HCT116 (cell line): ENCODE results near the gene RNU5B-1. TPM values are rescaled to one million over a fixed set of nuclear protein-coding genes. Genes with fewer than 3 reads are reported as not detected.

Experiments
- ATAC-seq: fragments of 200-7000 bp; cut with Tn5 transposase; 2 replicates; pipeline ENCODE4 v1.9.1; 2020; ENCODE audit warnings: mild to moderate bottlenecking, moderate library complexity
- BruUV-seq: library from RNA; stranded (reverse); fragments of 400-500 nt; replicated peaks from 2 replicates; lab custom pipeline; 2021; lab: Mats Ljungman, UMichigan
- CTCF ChIA-PET: fragments of 300-600 bp; sonication (Branson Sonifier 250); formaldehyde crosslinking; loops from one replicate; lab custom pipeline; 2021; ENCODE audit warnings: antibody characterized with exemption; lab: Charles Lee
- POLR2A ChIA-PET: fragments of 300-600, 350-600 bp; sonication (Branson Sonifier 250); formaldehyde crosslinking; loops from one replicate; lab custom pipeline; 2021; ENCODE audit warnings: antibody characterized with exemption; lab: Charles Lee
- RAD21 ChIA-PET, 2 experiments: fragments of 300-600 bp; sonication (Branson Sonifier 250); formaldehyde crosslinking; loops; one replicate each; lab custom pipeline; 2023; ENCODE audit warnings: low total read pairs in 2 of 2; ENCODE audit not compliant: uncharacterized antibody in 2 of 2, unreplicated experiment in 2 of 2, low non-redundant PET in 1 of 2; lab: Charles Lee
- DNase-seq: peaks from one replicate; pipeline ENCODE4 v3.0.0-alpha.2; 2010; ENCODE audit warnings: low read depth, low spot score
- H2AFZ ChIP-seq: fragments of 200-600 bp; shearing (Covaris generic), sonication (generic); 2 replicates; pipeline ENCODE4 v1.6.1; 2017; ENCODE audit warnings: low read depth, mixed run types, mixed read lengths, antibody characterized with exemption, low read length; ENCODE audit not compliant: poor library complexity, severe bottlenecking
- H3K27ac ChIP-seq: 2 replicates; pipeline ENCODE4 v1.5.1; 2012; ENCODE audit warnings: low read depth, low read length
- H3K27me3 ChIP-seq: fragments of 200-600 bp; sonication (generic); 2 replicates; pipeline ENCODE4 v1.6.1; 2016; ENCODE audit warnings: mixed run types, low read length, mixed read lengths; ENCODE audit not compliant: insufficient read depth
- H3K36me3 ChIP-seq, 2 experiments: fragments of 200-500 bp in 1 of 2; fragments of 200-600 bp in 1 of 2; sonication (Bioruptor generic) in 1 of 2; sonication (generic) in 1 of 2; 2 replicates each; pipeline versions ENCODE4 v1.5.1 to v1.6.1; 2014 to 2016; ENCODE audit warnings: low read length in 2 of 2, inconsistent platforms in 1 of 2, mixed read lengths in 1 of 2, mixed run types in 1 of 2; ENCODE audit not compliant: insufficient read depth in 2 of 2, control insufficient read depth in 1 of 2
- H3K4me1 ChIP-seq, 2 experiments: fragments of 200-600 bp in 1 of 2; sonication (generic) in 1 of 2; 2 replicates each; pipeline versions ENCODE4 v1.5.1 to v1.6.1; 2012 to 2017; ENCODE audit warnings: low read length in 2 of 2, inconsistent platforms in 1 of 2, mild to moderate bottlenecking in 1 of 2, mixed read lengths in 1 of 2, mixed run types in 1 of 2, moderate library complexity in 1 of 2; ENCODE audit not compliant: insufficient read depth in 2 of 2, control insufficient read depth in 1 of 2
- H3K4me2 ChIP-seq: fragments of 200-600 bp; sonication (generic); 2 replicates; pipeline ENCODE4 v1.6.1; 2017; ENCODE audit warnings: mixed run types, low read length, mixed read lengths
- H3K4me3 ChIP-seq, 2 experiments: fragments of 200-600 bp in 1 of 2; sonication (generic) in 1 of 2; replicated peaks in 1 of 2; 2 replicates each; pipeline ENCODE4 v1.5.1; 2011 to 2016; ENCODE audit warnings: low read length in 2 of 2, control low read depth in 1 of 2, low read depth in 1 of 2, mild to moderate bottlenecking in 1 of 2, mixed read lengths in 1 of 2, mixed run types in 1 of 2
- H3K79me2 ChIP-seq: fragments of 200-600 bp; sonication (generic); 2 replicates; pipeline ENCODE4 v1.6.1; 2017; ENCODE audit warnings: mild to moderate bottlenecking, mixed run types, low read length, moderate library complexity, mixed read lengths; ENCODE audit not compliant: insufficient read depth
- H3K9ac ChIP-seq: fragments of 200-600 bp; sonication (generic); 2 replicates; pipeline ENCODE4 v1.6.1; 2016; ENCODE audit warnings: low read length, mixed read lengths
- H3K9me2 ChIP-seq: fragments of 200-600 bp; sonication (generic), shearing (Covaris generic); 2 replicates; pipeline ENCODE4 v1.6.1; 2017; ENCODE audit warnings: mixed run types, mild to moderate bottlenecking, moderate library complexity; ENCODE audit not compliant: insufficient read depth
- H3K9me3 ChIP-seq, 2 experiments: fragments of 200-500 bp in 1 of 2; fragments of 200-600 bp in 1 of 2; sonication (Bioruptor generic) in 1 of 2; sonication (generic) in 1 of 2; 2 replicates each; pipeline ENCODE4 v1.6.1; 2014 to 2017; ENCODE audit warnings: low read length in 2 of 2, mixed read lengths in 2 of 2, inconsistent platforms in 1 of 2, low read depth in 1 of 2, mild to moderate bottlenecking in 1 of 2, mixed run types in 1 of 2, moderate library complexity in 1 of 2; ENCODE audit not compliant: control insufficient read depth in 1 of 2, insufficient read depth in 1 of 2
- H4K20me1 ChIP-seq: fragments of 200-600 bp; sonication (generic), shearing (Covaris generic); 2 replicates; pipeline ENCODE4 v1.6.1; 2017; ENCODE audit warnings: mixed run types, mild to moderate bottlenecking, moderate library complexity; ENCODE audit not compliant: insufficient read depth
- CBX3 ChIP-seq: IDR thresholded peaks from 2 replicates; pipeline ENCODE4 v1.6.1; 2012; ENCODE audit warnings: low read depth
- CEBPB ChIP-seq: IDR thresholded peaks from 2 replicates; pipeline ENCODE4 v1.6.1; 2012; ENCODE audit warnings: low read depth
- EGR1 ChIP-seq: IDR thresholded peaks from 2 replicates; pipeline ENCODE4 v1.6.1; 2012; ENCODE audit warnings: low read depth
- EZH2 ChIP-seq: fragments of 200-600 bp; sonication (generic); IDR thresholded peaks from 2 replicates; pipeline ENCODE4 v1.6.1; 2017; ENCODE audit warnings: antibody characterized with exemption, mixed run types
- EZH2phosphoT487 ChIP-seq: fragments of 200-600 bp; IDR thresholded peaks from 2 replicates; pipeline ENCODE4 v1.6.1; 2018; ENCODE audit warnings: antibody characterized with exemption, borderline replicate concordance
- FOSL1 ChIP-seq: IDR thresholded peaks from 2 replicates; pipeline ENCODE4 v1.6.1; 2012; ENCODE audit warnings: low read depth
- JUND ChIP-seq: IDR thresholded peaks from 2 replicates; pipeline ENCODE4 v1.6.1; 2012
- POLR2A ChIP-seq: IDR thresholded peaks from 2 replicates; pipeline ENCODE4 v1.7.0; 2011; ENCODE audit warnings: borderline replicate concordance; ENCODE audit not compliant: insufficient read depth, insufficient read length; ENCODE audit errors: extremely low read depth
- POLR2AphosphoS5 ChIP-seq: IDR thresholded peaks from 2 replicates; pipeline ENCODE4 v1.6.1; 2011; ENCODE audit warnings: mild to moderate bottlenecking, low read depth, low read length, moderate library complexity
- SRF ChIP-seq: IDR thresholded peaks from 2 replicates; pipeline ENCODE4 v1.6.1; 2012; ENCODE audit warnings: low read depth
- TCF7L2 ChIP-seq: IDR thresholded peaks from 2 replicates; pipeline ENCODE4 v1.7.0; 2011; ENCODE audit warnings: borderline replicate concordance, inconsistent platforms; ENCODE audit not compliant: insufficient read depth, insufficient read length; ENCODE audit errors: extremely low read depth
- YY1 ChIP-seq: IDR thresholded peaks from 2 replicates; pipeline ENCODE4 v1.6.1; 2011; ENCODE audit warnings: low read length, low read depth, moderate library complexity, mild to moderate bottlenecking; ENCODE audit not compliant: insufficient replicate concordance; ENCODE audit errors: extremely low read depth
- ZFX ChIP-seq: fragments of 450-650 bp; IDR thresholded peaks from 2 replicates; pipeline ENCODE4 v1.6.1; 2017
- ZNF274 ChIP-seq: fragments of 200-500 bp; sonication (Bioruptor generic); IDR thresholded peaks from 2 replicates; pipeline ENCODE4 v1.6.1; 2014; ENCODE audit warnings: mild to moderate bottlenecking, low read depth, low read length, inconsistent platforms
- intact Hi-C: fragments of 100-400 bp; cut with micrococcal nuclease; formaldehyde crosslinking; loops from 2 replicates; pipeline ENCODE4 v1.10.0; 2022
- total RNA-seq: library from RNA; stranded (reverse); gene quantifications from one replicate; pipeline ENCODE4 v1.2.1, GENCODE V29; 2021; ENCODE audit not compliant: unreplicated experiment
- TF ChIP-seq, protein P1 (sequence below): IDR thresholded peaks from 2 replicates; pipeline ENCODE4 v1.6.1; 2011; ENCODE audit warnings: mild to moderate bottlenecking, low read length, moderate library complexity; ENCODE audit not compliant: insufficient replicate concordance; ENCODE audit errors: extremely low read depth
- TF ChIP-seq, protein P2 (sequence below): IDR thresholded peaks from 2 replicates; pipeline ENCODE4 v1.6.1; 2012

The RNU5B-1 gene
- total RNA-seq, 1 experiment from 2014 or later = not detected

DNA sequence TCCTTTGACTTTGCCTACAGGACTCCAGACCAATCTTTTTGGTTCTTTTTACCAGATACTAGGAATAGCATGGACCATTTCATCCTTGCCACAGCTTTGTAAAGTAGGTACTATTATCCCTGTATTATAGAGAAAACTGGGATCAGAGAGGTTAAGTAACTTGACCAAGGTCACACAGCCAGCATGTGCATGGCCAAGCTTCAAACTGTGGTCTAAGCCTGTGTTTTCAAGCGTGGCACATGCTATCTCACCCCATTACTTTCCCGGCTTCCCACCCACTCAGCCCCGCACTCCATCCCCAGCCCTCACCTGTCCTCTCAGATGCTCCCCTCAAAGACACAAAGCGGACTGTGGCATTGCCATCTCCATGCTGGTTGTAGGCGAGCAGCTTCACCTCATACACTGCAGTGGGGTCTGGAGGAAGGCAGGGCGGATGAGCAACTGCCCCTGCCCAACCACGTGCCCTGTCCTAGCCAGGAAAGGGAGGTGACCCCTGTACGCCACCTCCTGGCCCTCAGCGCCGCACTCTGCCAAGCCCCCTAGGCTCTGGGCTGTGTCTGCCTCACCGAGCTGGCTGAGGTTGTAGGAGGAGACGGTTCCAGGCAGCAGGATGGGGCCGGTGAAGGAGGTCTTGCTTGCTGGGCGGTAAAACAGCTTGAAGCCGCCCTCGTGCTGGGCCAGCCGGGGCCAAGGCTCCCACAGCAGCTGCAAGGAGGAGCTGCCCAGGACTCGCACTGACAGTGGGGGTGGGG, 25.7 kb downstream of the RNU5B-1 start:
- H3K4me2 ChIP-seq = no peak overlapping the region
- POLR2A ChIA-PET = no interaction called here
- RAD21 ChIA-PET = no interaction called here
- CTCF ChIA-PET = no interaction called here
- H2AFZ ChIP-seq = no peak overlapping the region
- intact Hi-C loops = no loop called here
- no peaks in the 10 kb centered on the region for H3K4me1 ChIP-seq
- BruUV-seq = no TSS peak
- no peaks in the 10 kb centered on the region for H3K9me3 ChIP-seq
- DNase-seq (no peak), ATAC-seq (no peak)
- H4K20me1 ChIP-seq = no peaks in the 10 kb centered on the region
- H3K27ac ChIP-seq = no peak overlapping the region
- no peaks in the 10 kb centered on the region for H3K9me2 ChIP-seq
- no peak overlapping the region for H3K4me3 ChIP-seq
- no peak overlapping the region for H3K9ac ChIP-seq
- no peaks in the 10 kb centered on the region for H3K36me3 ChIP-seq
- H3K27me3 ChIP-seq = no peaks in the 10 kb centered on the region
- TF ChIP-seq POLR2AphosphoS5 (no peak), EZH2phosphoT487 (no peak), YY1 (no peak), EZH2 (no peak), ZNF274 (no peak), EGR1 (no peak), CEBPB (no peak), ZFX (no peak), SRF (no peak), TCF7L2 (no peak), FOSL1 (no peak), CBX3 (no peak), POLR2A (no peak), JUND (no peak)
- TF ChIP-seq, protein P1, sequence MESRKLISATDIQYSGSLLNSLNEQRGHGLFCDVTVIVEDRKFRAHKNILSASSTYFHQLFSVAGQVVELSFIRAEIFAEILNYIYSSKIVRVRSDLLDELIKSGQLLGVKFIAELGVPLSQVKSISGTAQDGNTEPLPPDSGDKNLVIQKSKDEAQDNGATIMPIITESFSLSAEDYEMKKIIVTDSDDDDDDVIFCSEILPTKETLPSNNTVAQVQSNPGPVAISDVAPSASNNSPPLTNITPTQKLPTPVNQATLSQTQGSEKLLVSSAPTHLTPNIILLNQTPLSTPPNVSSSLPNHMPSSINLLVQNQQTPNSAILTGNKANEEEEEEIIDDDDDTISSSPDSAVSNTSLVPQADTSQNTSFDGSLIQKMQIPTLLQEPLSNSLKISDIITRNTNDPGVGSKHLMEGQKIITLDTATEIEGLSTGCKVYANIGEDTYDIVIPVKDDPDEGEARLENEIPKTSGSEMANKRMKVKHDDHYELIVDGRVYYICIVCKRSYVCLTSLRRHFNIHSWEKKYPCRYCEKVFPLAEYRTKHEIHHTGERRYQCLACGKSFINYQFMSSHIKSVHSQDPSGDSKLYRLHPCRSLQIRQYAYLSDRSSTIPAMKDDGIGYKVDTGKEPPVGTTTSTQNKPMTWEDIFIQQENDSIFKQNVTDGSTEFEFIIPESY = no peak
- TF ChIP-seq, protein P2, sequence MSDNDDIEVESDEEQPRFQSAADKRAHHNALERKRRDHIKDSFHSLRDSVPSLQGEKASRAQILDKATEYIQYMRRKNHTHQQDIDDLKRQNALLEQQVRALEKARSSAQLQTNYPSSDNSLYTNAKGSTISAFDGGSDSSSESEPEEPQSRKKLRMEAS = no peak
- no peaks in the 10 kb centered on the region for H3K79me2 ChIP-seq
